ENCODE measurements around the gene F12.
A peak's percentile ranks its signal among the peaks of the same experiment; 100 is the strongest.
"Not testable (repeated sequence)": the region's sequence is repeated elsewhere in the genome, so short reads cannot be mapped to it uniquely, and the experiment has no call there.

Gene F12

DNA sequence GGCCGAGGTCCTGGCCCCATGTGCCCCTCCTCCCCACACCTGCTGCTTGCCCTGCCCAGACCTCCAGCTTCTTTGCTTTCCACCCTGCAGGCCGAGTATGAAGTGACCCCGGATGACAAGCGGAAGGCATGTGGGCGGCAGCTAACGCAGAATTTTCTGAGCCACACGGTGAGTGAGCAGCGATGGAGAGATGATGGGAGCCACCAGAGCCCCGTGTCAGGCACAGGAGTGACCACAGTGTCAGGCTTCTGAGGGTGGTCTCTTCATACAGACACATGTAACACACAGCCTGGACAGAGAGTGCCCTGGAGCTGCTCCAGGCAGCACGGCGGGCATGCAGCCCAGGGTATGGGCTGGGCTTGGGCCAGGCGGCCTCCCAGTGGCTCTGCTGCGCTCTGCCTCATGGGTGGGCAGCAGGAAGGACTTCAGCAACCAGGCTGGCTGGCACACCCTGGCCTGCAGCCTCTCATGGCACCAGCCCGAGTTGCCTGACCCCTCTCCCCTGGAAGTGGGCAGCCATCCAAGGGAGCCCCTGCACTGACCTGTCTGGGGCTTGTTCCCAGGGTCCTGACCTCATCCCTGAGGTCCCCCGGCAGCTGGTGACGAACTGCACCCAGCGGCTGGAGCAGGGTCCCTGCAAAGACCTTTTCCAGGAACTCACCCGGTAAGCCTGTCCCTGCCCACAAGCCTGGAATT lies 22.9 kb upstream of the F12 start:
- no peak for DNase-seq

DNA sequence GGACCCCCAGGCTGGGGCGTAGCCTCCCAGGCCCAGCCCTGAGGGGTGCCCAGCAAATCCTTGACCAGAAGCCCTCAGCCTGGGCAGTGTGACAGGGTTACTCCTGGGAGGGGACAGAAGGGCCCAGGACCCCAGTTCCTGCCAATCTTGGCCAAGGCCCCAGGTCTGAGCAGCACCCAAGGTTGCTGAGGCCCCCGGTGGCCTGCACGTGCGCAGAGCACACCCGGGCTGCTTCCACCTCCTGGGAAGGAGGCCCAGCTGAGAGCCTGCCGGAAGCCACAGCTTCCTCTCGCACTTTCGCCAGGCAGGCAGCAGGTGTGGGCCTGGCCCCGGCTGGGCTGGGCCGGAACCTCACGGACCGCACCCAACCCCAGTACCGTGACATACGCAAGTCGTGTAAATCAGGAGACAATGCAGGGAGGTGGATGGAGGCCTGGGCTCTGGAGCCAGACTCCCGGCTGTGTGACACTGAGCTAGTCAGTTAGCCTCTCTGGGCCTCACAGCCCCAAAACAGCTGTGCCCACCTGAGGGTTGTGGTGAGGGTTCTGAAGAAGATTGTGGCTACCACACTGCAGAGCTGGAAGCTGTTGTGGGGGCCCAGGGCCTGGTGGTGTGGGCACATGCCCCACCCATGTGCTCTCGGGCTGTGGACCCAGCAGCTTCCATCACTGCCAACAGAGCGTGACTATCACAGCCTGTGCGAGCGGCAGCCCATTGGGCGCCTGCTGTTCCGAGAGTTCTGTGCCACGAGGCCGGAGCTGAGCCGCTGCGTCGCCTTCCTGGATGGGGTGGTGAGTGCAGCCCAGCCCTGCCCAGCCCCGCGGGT lies 22.2 kb upstream of the F12 start:
- DNase-seq = no peak

- no peak for DNase-seq
Measured at GRCh38 chr5:177430972-177431316, 21.6 kb upstream of the F12 start.

- DNase-seq = no peak
Measured at GRCh38 chr5:177430140-177430951, 21.0 kb upstream of the F12 start.

DNA sequence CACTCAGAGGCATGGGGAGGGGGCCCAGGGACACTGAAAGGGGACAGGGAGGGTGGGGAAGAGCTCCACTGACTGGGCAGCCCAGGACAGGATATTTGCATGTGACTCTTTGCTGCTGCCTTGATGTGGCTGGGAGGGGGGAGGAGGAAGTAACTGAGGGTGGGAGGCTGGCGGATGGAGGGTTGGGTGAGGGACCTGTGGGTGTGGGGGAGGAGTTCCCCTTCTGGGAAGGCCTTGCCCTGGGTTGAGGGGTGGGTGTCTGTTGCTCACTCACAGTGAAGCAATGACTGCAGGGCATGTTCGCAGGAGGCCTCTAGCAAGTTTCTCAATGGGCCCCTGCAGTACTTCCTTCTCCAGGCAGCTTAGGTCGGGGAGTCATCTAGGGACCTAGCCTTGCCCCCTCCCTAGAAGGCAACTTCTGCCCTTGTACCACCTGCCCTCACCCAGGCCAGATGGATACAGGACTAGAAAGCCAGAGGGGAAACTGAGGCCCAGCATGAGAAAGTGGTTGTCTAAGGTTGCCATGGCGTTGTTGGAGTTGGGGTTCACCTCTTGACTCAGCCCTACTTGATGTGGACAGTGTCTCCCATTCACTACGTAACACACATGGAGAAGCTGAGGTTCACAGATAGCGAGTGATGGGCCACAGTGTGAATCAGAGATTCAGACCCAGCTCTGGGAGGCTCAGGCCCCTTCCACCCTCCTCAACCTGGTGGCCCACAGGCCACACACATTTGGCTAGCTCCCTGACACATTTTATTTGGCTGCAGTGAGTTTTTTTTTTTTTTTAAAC lies 20.1 kb upstream of the F12 start:
- DNase-seq = peak; percentile 97

DNA sequence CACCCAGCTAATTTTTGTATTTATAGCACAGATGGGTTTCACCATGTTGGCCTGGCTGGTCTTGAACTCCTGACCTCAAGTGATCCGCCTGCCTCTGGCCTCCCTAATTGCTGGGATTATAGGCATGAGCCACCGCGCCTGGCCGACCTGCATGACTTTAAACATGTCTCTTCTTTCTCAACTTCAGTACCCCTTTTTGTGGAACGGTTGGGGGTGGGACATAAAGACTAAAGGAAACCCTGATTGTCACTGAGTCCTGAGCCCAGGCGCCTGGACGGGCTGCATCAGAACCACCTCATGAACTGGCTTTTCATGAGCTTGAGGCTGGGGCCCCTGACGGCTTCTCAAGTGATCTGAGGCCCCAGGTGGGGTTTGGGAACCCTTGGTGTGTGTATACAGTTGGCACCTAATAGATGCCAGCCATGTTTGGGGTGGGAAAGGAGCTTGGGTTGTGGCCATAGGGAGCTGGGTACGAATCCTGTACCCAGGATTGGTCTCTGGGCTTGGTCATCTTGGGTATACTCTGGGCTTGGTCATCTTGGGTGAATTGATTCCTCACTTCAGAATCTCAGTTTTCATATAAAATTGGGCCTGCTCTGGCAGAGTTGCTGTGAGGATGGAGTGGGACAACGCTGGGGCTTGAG lies 19.3 kb upstream of the F12 start:
- no peak for DNase-seq

DNA sequence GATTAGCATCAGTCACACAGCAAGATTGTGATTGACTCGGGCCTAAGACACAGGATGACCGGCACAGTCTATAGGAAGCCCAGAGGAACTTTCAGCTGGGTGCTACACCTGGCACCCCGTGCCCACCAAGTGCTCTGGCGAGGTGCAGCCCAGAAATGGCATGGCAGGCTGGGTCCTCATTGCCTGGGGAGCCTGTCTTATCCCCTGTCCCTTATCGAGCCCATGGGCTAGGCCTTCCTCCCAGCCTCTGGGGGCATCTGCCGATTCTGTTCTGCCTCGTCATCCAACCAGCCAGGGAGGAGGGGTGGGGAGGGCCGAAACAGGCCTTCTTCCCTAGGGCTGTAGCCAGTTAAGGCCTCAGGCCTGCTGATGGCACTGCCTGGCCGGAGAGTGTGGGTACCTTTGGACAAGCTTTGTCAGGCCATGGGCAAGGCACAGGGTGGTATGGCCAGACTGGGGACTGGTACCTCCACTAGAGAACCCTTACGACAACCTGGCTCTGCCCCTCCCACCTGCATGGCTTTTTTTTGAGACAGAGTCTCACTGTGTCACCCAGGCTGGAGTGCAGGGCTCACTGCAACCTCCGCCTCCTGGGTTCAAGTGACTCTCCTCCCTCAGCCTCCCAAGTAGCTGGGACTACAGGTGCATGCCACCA lies 18.7 kb upstream of the F12 start:
- DNase-seq = peak; percentile 54

GRCh38 chr5:177427211-177427822 lies 18.0 kb upstream of the F12 start:
- peak; percentile 28 for DNase-seq

DNA sequence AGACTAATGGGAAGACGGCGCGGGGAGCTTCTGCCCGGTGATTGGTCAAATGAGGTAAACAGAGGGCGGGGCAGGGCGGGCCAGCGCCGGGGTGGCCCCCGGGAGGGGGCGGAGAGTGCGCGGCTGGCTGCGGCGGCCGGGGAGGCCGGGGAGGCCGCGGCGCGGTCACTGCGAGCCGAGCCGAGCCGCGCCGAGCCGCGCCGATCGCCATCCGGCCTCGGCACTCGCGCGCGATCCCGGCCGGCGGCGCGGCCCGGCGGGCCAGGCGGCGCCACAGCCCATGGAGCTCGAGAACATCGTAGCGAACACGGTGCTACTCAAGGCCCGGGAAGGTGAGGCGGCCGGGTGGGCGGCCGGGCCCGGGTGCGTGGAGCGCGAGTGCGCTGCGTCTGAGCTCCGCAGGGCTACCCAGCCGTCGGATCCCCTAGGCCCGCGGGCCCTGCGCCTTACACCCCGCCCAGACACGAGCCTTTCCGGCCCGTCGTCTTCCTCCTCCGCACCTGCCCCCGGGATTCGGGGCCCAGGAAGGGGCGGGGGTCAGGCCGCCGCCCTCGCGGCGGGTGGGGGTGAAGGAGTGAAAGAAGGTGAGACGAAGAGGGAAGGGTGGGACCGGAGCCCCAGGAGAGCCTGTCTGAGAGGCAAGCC lies 17.3 kb upstream of the F12 start, which contains the start of gene GRK6:
TSS of gene GRK6 (plus strand) at position 111 of the 645 bp plus-strand sequence. CDS start at position 281, 170 bp downstream.
- no peak for DNase-seq

DNA sequence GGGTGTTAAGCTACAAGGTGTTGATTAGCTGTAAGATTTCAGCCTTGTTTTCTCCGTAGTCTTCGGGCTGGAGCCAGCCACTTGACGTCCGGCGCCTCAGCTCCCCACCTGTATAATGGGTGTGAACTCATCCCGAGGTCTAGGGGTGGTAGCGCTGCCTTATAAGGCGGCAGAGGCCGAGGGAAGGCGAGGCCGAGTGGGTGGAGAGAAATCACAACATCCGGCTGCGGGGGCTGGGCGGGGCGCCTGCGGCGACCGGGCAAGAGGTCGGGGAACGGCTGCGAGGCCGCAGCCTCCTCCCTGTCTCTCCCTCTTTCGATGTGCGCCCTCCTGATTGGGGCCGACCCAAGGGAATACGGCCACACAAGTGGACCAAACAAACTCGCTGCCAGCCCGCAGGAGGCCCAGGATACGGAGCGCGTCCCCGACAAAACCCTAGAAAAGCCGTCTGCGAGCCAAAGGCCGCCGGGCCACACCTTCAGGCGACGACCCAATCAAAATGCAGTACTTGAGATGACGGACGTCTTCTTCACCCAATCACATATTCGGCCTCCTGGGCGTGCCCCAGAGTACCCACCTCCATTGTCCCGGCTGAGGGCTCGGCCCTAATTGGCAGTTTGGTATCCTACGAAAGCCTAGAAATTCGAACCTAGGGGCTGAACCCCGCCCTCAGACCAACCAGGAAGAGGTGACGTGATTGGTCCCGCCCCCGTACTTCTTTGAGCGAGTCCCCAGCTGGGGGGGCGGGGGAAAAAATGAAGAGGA lies 16.6 kb upstream of the F12 start:
- peak; percentile 100 for DNase-seq

DNA sequence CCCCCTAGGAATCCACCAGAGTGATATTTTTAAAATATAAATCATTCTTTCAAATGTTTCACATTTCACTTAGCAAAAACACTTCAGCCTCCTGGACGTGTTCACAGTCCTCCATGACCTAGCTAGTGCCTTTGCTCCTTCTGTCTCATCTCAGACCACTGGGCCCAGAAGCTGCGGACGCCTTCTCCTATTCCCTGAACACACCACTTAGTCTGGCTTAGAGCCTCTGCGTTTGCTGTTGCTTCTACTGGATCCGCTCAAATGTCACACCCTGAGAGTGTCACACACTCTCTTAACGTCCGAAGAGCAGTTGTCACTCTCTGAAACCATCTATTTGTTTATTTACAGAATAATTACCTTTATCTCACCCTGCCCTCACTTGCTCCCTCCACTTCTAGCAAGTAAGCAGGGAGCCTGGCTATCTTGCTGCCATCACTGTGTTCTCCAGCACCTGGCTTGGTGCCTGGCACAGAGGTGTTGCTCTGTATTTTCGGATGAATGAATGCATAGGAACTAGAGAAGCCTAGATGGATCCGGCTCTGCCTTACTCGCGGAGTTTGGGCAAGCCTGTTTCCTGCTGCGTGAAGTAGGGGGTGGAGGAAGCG lies 15.9 kb upstream of the F12 start:
- no peak for DNase-seq

GRCh38 chr5:177423671-177424070 lies 14.3 kb upstream of the F12 start:
- DNase-seq = no peak

DNA sequence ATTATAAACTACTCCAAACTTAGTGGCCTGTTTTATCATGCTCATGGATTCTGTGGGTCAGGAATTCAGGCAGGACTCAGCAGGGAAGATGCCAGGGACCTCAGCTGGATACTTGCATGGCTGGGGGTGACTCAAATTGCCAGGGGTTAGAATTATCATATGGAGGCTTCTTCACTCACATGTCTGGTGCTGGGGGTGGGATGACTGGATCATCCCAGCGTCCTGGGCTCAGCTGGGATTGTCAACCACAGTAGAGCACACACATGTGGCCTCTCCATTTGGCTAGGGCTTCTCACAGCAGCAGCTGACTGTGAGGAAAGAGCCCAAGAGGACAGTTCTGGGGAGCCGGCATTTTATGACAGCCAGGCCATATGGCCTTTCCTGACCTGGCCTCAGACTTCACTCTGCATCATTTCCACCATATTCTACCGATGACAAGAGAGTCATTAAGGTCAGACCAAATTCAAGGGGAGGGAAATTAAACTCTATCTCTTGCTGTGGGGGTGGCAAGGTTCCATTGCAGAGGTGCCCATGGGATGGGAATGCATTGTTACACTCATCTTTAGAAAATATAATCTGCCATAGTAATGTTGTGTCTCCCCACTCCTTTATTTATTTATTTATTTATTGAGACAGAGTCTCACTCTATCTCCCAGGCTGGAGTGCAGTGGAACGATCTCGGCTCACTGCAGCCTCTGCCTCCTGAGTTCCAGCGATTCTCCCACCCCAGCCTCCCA lies 11.9 kb upstream of the F12 start:
- DNase-seq = no peak

DNA sequence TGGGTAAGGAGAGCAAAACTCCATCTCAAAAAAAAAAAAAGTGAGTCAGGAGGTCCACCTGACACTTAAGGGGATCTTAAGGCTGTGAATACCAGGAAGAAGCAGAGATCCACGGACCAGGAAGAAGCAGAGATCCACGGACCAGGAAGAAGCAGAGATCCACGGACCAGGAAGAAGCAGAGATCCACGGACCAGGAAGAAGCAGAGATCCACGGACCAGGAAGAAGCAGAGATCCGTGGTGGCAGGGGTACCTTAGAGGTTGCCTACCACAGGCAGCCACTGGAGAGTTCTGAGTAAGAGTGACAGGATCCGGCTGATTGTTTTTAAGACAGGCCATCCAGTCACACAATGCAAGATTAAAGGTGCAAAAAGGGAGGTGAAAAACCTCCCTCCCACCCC lies 11.1 kb upstream of the F12 start:
- DNase-seq = not testable (repeated sequence)

- DNase-seq = no peak
Measured at GRCh38 chr5:177419046-177419445, 9.7 kb upstream of the F12 start.

GRCh38 chr5:177417081-177417480 lies 7.7 kb upstream of the F12 start:
- DNase-seq = not testable (repeated sequence)

GRCh38 chr5:177414481-177414880 lies 5.1 kb upstream of the F12 start:
- DNase-seq = no peak

GRCh38 chr5:177412603-177413233 lies 3.4 kb upstream of the F12 start:
- DNase-seq = no peak
